Astrocyte (in vitro differentiated cells and primary cell): ENCODE measurements around the gene TLL1. TPM values are rescaled to one million over a fixed set of nuclear protein-coding genes. Genes with fewer than 3 reads are reported as not detected.

Source experiments
- DNase-seq: peaks from one replicate; pipeline ENCODE4 v3.0.0-alpha.2; 2010; ENCODE audit warnings: low read depth
- FAIRE-seq: peaks from 2 replicates; lab custom pipeline; 2011; peaks lifted over from hg19 to GRCh38; lab: Jason Lieb, UNC
- H2AFZ ChIP-seq: 2 replicates; pipeline ENCODE4 v1.6.0; 2012; ENCODE audit warnings: low read depth, low read length, inconsistent platforms
- H3K27ac ChIP-seq: 2 replicates; pipeline ENCODE4 v1.5.1; 2011; ENCODE audit warnings: low read depth, low read length, inconsistent platforms
- H3K27me3 ChIP-seq: 2 replicates; pipeline ENCODE4 v1.6.0; 2011; ENCODE audit warnings: low read length, inconsistent platforms; ENCODE audit not compliant: insufficient read depth
- H3K36me3 ChIP-seq: 2 replicates; pipeline ENCODE4 v1.5.1; 2011; ENCODE audit warnings: low read length, inconsistent platforms; ENCODE audit not compliant: insufficient read depth
- H3K4me1 ChIP-seq: 2 replicates; pipeline ENCODE4 v1.5.1; 2011; ENCODE audit warnings: low read length, inconsistent platforms; ENCODE audit not compliant: insufficient read depth
- H3K4me2 ChIP-seq: 2 replicates; pipeline ENCODE4 v1.6.0; 2012; ENCODE audit warnings: low read length, inconsistent platforms
- H3K4me3 ChIP-seq: 2 replicates; pipeline ENCODE4 v1.5.1; 2011; ENCODE audit warnings: low read depth, mild to moderate bottlenecking, low read length, inconsistent platforms; ENCODE audit not compliant: insufficient read depth
- H3K79me2 ChIP-seq: 2 replicates; pipeline ENCODE4 v1.6.0; 2012; ENCODE audit warnings: mild to moderate bottlenecking, low read length, inconsistent platforms; ENCODE audit not compliant: insufficient read depth
- H3K9ac ChIP-seq: 2 replicates; pipeline ENCODE4 v1.6.0; 2012; ENCODE audit warnings: mild to moderate bottlenecking, low read length, inconsistent platforms
- H3K9me3 ChIP-seq: 2 replicates; pipeline ENCODE4 v1.5.1; 2012; ENCODE audit warnings: low read depth, mild to moderate bottlenecking, low read length, inconsistent platforms; ENCODE audit not compliant: insufficient read depth
- H4K20me1 ChIP-seq: 2 replicates; pipeline ENCODE4 v1.6.0; 2012; ENCODE audit warnings: low read length, inconsistent platforms; ENCODE audit not compliant: insufficient read depth
- H3K27ac Mint-ChIP-seq: one replicate; pipeline ENCODE4 v1.8.0; 2021; ENCODE audit warnings: mild to moderate bottlenecking, mixed read lengths; ENCODE audit not compliant: unreplicated experiment
- H3K27me3 Mint-ChIP-seq: one replicate; pipeline ENCODE4 v1.8.0; 2021; ENCODE audit warnings: low read depth, mixed read lengths; ENCODE audit not compliant: unreplicated experiment
- H3K36me3 Mint-ChIP-seq: one replicate; pipeline ENCODE4 v1.8.0; 2021; ENCODE audit warnings: low read depth, mixed read lengths; ENCODE audit not compliant: unreplicated experiment
- H3K4me1 Mint-ChIP-seq: one replicate; pipeline ENCODE4 v1.8.0; 2021; ENCODE audit warnings: low read depth, mixed read lengths; ENCODE audit not compliant: unreplicated experiment
- H3K4me3 Mint-ChIP-seq: one replicate; pipeline ENCODE4 v1.8.0; 2021; ENCODE audit warnings: mild to moderate bottlenecking, moderate library complexity, mixed read lengths; ENCODE audit not compliant: unreplicated experiment
- H3K9me3 Mint-ChIP-seq: one replicate; pipeline ENCODE4 v1.8.0; 2021; ENCODE audit warnings: mild to moderate bottlenecking, mixed read lengths; ENCODE audit not compliant: unreplicated experiment
- EZH2 ChIP-seq: IDR thresholded peaks from 2 replicates; pipeline ENCODE4 v1.6.1; 2012; ENCODE audit warnings: mild to moderate bottlenecking, low read length, inconsistent platforms; ENCODE audit not compliant: insufficient read depth
- total RNA-seq: library from RNA; stranded (reverse); gene quantifications from 2 replicates; pipeline ENCODE4 v1.2.1, GENCODE V29; 2021
- TF ChIP-seq, protein P1 (sequence below): IDR thresholded peaks from 2 replicates; pipeline ENCODE4 v1.5.1; 2011; ENCODE audit warnings: low read depth, mild to moderate bottlenecking, inconsistent platforms, low read length, moderate library complexity; ENCODE audit not compliant: insufficient read depth

TLL1 gene
- total RNA-seq, 1 donor from 2014 or later = 2.7 TPM

DNA sequence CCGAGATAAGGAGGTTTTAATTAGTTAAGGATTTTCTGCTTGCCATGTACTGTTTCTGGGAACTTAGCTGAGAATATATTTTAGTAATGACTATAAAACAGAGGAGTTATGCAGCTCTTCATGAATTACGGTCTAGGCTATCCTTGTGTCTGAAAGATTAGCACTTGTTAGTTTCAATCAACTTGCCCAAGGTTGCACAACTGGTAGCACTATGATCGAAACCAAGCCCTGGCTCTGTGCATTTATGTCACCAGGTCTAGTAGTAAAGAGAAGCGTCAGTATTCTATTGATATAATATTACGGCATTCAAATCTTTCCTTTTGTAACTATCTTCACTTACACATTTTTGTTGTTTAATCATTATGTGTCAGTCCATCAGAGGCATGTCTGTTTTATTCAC is 176.0 kb downstream of the TLL1 start:
- DNase-seq = no peak
- H3K9me3 Mint-ChIP-seq = no peaks in the 10 kb centered on the region

DNA sequence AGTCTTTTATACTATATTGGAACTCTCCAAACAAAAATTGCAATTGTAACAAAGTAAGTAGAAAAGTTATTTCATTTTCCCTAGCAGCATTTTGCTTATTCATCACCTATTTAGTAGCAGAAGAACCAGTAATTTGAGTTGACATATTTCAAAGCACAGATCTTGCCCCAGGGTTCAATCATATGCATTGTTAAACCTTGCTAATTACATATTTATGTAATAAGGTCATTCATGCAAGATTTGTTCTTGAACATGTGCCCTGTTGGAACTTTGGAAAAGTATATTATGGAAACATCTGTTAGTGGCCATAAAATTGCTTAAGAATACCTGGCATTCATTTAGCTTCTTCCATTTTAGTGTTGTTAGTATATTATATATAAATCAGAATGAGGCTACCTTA is 191.7 kb downstream of the TLL1 start:
- Histone ChIP-seq H3K79me2 (no peaks in the 10 kb centered on the region), H3K36me3 (no peaks in the 10 kb centered on the region), H3K4me1 (no peaks in the 10 kb centered on the region), H3K4me2 (no peak overlapping the region), H3K27ac (no peak overlapping the region), H3K9me3 (no peaks in the 10 kb centered on the region), H3K4me3 (no peak overlapping the region), H3K27me3 (no peaks in the 10 kb centered on the region), H2AFZ (no peak overlapping the region), H3K9ac (no peak overlapping the region), H4K20me1 (no peaks in the 10 kb centered on the region)
- peaks cover 3% of the 10 kb centered on the region for H3K9me3 Mint-ChIP-seq
- no peak for TF ChIP-seq EZH2
- TF ChIP-seq, protein P1, sequence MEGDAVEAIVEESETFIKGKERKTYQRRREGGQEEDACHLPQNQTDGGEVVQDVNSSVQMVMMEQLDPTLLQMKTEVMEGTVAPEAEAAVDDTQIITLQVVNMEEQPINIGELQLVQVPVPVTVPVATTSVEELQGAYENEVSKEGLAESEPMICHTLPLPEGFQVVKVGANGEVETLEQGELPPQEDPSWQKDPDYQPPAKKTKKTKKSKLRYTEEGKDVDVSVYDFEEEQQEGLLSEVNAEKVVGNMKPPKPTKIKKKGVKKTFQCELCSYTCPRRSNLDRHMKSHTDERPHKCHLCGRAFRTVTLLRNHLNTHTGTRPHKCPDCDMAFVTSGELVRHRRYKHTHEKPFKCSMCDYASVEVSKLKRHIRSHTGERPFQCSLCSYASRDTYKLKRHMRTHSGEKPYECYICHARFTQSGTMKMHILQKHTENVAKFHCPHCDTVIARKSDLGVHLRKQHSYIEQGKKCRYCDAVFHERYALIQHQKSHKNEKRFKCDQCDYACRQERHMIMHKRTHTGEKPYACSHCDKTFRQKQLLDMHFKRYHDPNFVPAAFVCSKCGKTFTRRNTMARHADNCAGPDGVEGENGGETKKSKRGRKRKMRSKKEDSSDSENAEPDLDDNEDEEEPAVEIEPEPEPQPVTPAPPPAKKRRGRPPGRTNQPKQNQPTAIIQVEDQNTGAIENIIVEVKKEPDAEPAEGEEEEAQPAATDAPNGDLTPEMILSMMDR = no peak
- no peaks in the 10 kb centered on the region for H3K27me3 Mint-ChIP-seq
- H3K27ac Mint-ChIP-seq = no peak overlapping the region
- no peaks in the 10 kb centered on the region for H3K36me3 Mint-ChIP-seq
- DNase-seq = no peak
- H3K4me3 Mint-ChIP-seq = no peak overlapping the region
- FAIRE-seq = no peak
- H3K4me1 Mint-ChIP-seq = no peaks in the 10 kb centered on the region

More for the DNA sequence above, 176.0 kb downstream of the TLL1 start:
- Histone ChIP-seq H3K79me2 (no peaks in the 10 kb centered on the region), H3K27ac (no peak overlapping the region), H2AFZ (no peak overlapping the region), H4K20me1 (no peaks in the 10 kb centered on the region), H3K4me1 (no peaks in the 10 kb centered on the region), H3K36me3 (no peaks in the 10 kb centered on the region), H3K4me2 (no peak overlapping the region), H3K9me3 (no peaks in the 10 kb centered on the region), H3K9ac (no peak overlapping the region), H3K27me3 (no peaks in the 10 kb centered on the region), H3K4me3 (no peak overlapping the region)
- H3K27me3 Mint-ChIP-seq = no peaks in the 10 kb centered on the region
- FAIRE-seq = no peak
- no peaks in the 10 kb centered on the region for H3K4me1 Mint-ChIP-seq
- H3K4me3 Mint-ChIP-seq = no peak overlapping the region
- no peaks in the 10 kb centered on the region for H3K36me3 Mint-ChIP-seq
- TF ChIP-seq EZH2 = no peak
- TF ChIP-seq, protein P1 = no peak
- H3K27ac Mint-ChIP-seq = no peak overlapping the region

DNA sequence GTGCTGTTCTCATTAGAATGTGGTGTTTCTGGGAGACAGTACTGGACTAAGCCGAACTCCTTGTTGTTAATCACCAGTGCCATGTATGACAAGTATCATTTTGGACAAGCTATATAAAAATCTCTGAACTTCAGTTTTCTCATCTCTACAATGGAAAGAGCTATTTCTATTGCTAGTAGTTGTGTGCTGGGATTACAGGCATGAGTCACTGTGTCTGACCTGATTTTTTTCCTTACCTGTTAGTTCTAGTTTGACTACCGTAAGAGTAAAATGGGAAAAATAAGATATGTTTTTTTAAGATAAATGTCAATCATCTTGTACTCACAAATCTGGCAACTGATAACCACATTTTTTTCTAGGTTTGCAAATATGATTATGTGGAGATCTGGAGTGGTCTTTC is 192.3 kb downstream of the TLL1 start:
- no peak overlapping the region for H3K27ac Mint-ChIP-seq
- Histone ChIP-seq H3K27me3 (no peaks in the 10 kb centered on the region), H3K79me2 (no peaks in the 10 kb centered on the region), H3K4me2 (no peak overlapping the region), H3K27ac (no peak overlapping the region), H4K20me1 (no peaks in the 10 kb centered on the region), H3K9ac (no peak overlapping the region), H3K4me3 (no peak overlapping the region), H3K4me1 (no peaks in the 10 kb centered on the region), H3K36me3 (no peaks in the 10 kb centered on the region), H2AFZ (no peak overlapping the region), H3K9me3 (no peaks in the 10 kb centered on the region)
- TF ChIP-seq EZH2 = no peak
- TF ChIP-seq, protein P1 = no peak
- peaks cover 3% of the 10 kb centered on the region for H3K9me3 Mint-ChIP-seq
- no peaks in the 10 kb centered on the region for H3K4me1 Mint-ChIP-seq
- no peaks in the 10 kb centered on the region for H3K27me3 Mint-ChIP-seq
- FAIRE-seq = no peak
- DNase-seq = no peak
- H3K36me3 Mint-ChIP-seq = no peaks in the 10 kb centered on the region
- no peak overlapping the region for H3K4me3 Mint-ChIP-seq
